Measurements from ENCODE around the gene CNIH4.

DNA sequence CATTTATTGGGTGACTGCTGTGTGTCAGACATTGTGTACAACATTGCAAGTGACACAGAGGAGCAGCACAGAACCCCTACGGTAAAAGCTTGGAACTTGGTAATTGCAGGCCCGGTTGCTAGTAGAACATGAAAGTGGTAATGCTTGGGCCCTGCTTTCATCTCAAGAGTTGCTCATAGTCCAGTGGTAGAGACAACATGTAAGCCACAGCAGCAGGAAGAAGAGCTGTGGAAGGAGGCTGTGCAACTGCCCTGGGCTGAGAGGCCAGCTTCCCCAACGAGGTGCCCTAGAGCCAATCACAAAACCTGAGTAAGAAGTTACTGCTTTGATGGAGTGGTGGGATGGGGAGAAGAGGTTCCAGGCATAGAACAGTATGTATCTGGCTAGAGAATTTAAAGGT, 18.4 kb downstream of the CNIH4 start:
- TF ChIP-seq TAF1 (IDR thresholded peaks at IDR 0.05; ENCODE audit: borderline replicate concordance, low read depth, low read length), result no peak
- TF ChIP-seq POLR2A (IDR thresholded peaks at IDR 0.05; ENCODE audit: low read depth, low read length), result no peak
- TF ChIP-seq POLR2AphosphoS5 (IDR thresholded peaks at IDR 0.05; ENCODE audit: low read depth, low read length), result no peak
